Glomerular visceral epithelial cell (primary cell): ENCODE results near the gene PDK2.

Experiments
- DNase-seq: peaks from one replicate; pipeline ENCODE4 v3.0.0-alpha.2; 2016; ENCODE audit errors: extremely low spot score

PDK2 gene

DNA sequence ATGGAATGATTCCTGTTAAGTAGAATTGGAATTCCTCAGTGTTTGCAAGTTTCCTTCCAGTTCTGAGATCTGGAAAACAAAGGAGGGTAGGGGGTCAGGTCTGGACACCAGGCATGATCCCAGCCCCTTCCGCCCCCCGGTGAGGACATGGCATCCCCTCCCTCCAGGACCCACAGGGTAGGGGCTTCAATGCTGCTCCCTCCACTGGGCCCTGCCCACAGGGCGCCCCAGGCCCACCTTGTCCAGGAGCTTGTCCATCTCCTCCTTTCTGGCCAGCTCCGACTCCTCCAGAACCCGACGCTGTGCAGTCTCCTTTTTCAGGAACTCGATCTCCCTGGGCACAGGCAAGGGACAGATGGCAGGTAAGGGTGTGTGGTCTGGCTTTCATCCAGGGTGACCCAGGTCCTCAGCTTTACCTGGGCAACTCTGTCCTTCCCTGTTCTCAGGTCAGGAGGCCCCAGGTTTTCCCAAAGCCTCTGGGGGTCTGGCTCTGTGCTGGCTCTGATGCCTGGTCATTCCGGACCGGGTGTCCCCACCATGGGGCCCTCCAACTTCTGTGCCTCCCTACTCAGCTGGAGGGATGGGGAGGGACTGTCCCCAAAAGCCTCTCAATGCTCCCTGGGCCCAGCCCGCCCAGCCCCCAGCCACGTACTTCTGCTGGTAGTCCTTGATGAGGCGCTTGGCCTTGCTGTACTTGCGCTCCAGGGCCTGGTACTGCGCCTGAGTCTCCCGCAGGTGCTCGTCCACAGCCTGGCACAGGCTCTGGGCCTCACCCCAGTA is 40.4 kb downstream of the PDK2 start:
- no peak for DNase-seq

GRCh38 chr17:50136096-50136687 is 41.0 kb downstream of the PDK2 start:
- no peak for DNase-seq

GRCh38 chr17:50137042-50137441 is 41.9 kb downstream of the PDK2 start:
- DNase-seq, result no peak

DNA sequence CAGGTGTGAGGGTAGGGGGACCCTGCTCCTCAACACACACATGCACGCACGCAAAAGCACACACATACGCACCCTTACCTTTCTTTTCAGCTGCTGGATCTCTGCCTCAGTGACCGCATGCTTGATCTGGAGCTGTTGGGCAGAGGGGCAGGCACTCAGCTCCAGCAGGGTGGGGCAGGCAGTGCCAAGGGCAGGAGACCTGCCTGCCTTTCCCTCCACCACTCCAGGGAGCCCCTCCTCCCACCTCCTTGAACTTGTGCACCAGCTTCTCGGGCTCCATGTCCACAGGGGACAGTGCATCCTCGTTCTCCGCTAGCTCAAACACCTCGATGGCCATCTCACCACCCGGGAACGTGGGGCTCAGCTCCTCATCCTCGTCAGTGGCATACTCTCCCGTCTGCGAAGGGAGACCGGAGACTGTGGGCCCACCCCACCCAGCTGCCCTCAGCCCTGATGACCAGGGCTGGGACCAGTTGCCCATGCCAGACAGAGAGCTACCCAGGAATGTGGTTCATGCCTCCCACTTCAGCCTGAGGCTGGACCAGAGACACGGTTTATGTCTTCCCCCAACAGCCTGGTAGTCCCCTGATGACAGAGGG is 44.1 kb downstream of the PDK2 start:
- DNase-seq, result no peak

DNA sequence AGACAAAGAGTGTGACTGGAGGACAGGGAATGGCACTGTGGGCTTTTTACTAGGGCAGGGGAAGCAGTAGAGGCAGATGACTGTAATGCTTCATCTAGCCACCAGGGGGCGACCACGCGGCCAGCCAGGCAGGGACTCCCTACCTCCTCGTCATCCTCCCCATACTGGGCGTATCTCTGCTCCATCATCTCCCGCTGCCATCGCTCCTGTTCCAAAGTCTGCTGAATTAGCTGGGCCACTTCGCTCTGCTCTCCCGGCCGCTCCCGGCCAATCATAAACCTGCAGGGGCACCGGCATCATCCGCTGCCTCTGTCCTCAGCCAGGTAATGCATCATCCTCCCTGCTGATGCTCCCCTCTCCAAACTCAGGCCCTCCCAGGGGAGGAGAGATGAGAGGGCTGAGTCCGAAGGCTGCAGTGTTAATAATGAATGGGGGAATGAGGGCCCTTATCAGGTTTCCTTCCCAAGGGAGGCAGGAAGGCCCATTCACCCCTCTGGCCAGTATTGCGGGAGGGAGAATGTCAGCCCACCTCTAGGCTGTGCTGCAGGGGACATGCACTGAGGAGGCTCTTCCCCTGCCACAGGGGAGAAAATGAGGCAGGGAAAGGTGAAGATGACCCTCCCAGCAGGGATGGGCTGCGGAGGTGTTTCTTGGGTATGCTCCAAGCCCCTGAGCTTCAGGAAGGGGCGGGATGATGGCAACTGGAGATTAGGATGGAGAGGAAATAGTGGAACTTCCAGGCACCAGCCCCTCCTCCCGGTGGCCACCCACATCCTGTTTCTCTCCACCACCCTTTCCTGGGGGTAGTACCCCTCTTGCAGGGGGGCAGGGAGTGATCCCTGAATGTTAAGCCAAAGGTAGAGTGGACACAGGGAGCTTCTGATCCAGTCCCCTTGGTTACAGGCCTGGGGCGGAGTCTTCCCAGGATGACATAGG is 45.1 kb downstream of the PDK2 start:
- peak; percentile 70 for DNase-seq

DNA sequence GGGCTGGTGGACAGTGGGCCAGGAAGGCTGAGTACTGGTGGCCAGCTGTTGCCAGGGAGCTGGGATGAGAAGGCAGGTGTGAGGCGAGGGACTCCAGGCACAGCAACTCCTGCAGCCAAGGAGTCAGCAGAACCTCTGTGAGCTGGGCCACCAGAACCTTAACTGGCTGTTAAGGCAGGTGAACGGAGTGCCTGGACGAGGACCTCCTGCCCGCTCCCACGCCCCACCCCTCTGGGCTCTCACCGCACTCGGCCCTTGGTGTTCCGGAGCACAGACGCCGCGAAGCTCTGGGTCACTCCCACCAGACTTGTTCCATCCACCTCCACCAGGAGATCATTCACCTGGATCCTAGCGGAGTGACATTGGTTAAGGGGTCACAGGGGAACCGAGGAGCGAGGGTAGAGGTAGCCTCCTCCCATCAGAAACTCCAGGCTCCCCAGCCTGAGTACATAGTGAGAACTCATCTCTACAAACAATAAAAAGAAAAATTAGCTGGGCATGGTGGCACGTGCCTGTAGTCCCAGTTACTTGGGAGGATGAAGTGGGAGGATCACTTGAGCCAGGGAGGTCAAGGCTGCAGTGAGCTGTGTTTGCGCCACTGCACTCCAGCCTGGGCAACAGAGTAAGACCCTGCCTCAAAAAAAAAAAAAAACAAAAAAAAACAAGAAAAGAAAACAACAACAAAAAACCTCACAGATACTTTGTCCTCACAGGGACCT is 46.0 kb downstream of the PDK2 start:
- no peak for DNase-seq

- no peak for DNase-seq
Observed at GRCh38 chr17:50141745-50142110, 46.6 kb downstream of the PDK2 start.

DNA sequence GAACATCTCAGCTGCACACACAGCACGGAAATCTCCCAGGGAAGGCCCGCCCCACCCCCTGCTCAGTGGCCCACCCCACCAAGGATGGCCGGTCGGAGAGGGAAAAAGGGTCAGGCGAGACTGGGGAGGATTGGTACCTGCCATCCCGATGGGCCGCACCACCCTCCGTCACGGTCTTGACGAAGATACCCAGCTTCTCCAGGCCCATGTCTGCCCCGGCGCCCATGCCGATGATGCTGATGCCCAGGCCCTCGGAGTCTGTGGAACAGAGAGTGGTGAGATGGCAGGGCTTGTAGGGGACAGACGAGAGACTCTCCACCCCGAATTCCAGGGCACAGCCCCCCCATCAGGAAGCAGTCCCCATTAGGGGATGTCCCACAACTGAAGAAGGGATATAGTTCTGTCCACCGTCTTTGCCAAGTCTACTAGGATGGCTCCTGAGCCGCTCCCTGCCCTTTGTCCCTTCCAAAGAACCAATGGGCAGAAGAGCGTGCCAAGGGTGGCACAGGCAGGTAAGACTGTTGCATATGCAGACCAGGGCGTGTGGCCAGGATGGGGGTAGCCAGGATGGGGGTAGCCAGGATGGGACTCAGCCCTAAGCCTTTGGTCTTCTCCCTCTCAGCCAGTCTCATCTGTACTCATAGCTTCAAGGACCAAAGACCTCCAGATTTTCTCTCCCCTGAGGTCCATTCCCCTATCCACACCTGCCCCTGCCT is 48.5 kb downstream of the PDK2 start:
- no peak for DNase-seq

DNA sequence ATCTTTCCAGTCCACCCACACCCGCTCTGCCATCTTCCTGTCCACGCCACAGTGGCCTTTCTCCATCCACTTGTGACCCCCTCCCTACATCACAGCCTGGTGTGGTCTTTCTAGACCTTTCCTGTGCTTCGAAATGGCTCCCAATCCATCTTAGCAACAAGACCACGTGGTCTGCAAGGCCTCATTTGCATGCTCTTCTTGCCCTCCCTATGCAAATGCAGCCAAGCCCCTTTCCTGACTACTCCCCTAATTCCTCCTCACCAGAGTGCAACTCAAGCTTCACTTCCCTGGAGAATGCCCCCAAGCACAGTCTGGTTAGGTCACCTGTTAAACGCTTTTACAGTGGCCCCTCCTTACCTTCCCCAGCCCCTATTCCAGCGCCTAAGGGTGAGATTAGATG is 49.2 kb downstream of the PDK2 start:
- DNase-seq, result no peak

GRCh38 chr17:50144845-50145531 is 49.8 kb downstream of the PDK2 start:
- DNase-seq, result no peak

DNA sequence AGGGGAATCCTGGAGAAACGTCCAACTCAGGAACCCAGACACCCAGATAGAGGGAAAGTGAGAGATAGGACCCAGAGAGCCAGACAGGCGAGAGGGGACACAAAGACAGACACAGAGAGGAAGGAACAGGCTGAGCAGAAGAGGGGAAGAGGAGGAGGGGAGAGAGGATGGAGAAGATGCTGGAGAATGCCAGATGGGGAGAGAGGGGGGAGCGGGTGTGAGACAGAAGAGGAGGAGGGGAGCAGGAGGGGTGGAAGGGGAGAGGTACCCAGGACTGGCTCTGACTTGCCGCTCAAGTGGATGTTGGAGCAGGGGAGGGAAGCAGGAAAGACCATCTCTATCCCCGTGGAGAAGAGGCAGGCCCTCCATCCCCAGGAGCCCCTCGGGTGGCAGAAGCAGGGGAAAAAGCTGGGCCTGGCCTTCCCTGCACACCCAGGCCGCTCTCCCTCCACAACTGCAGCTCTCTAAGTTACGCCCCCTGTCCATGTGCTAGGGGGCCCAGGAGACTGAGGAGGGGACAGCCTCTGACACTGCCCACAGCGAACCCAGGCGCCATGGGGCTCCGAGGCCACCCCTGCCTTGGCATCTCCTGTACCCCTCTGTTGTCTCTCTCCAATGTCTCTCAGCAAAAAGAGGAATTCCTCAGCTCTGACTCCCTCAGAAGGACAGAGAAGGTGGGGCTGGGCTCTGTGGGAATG is 50.5 kb downstream of the PDK2 start:
- no peak for DNase-seq

GRCh38 chr17:50146230-50146926 is 51.2 kb downstream of the PDK2 start:
- no peak for DNase-seq

GRCh38 chr17:50146927-50147665 is 51.9 kb downstream of the PDK2 start:
- no peak for DNase-seq

GRCh38 chr17:50147841-50148225 is 52.7 kb downstream of the PDK2 start:
- no peak for DNase-seq

- peak; percentile 67 for DNase-seq
Observed at GRCh38 chr17:50148226-50149090, 53.3 kb downstream of the PDK2 start.

DNA sequence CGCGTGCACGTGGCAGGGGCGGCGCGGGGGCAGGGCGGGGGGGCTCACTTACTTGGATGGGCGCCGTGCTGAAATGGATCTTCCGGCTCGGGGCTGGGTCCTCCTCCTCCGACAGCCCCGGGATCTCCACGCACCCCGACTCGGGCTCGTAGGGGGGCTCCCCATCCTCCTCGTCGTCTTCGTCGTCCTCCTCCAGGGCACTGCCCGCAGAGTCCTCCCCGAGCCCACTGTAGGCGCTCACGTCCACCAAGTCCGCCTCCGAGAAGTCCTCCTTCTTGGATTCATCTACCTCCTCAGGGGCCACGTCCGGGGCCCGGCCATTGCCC is 53.9 kb downstream of the PDK2 start:
- DNase-seq, result no peak
